ENCODE measurements around the gene SCLT1. TPM values are rescaled to one million over a fixed set of nuclear protein-coding genes. Genes with fewer than 3 reads are reported as not detected.

SCLT1 gene
- total RNA-seq, 2 donors from 2014 or later: 9.5 to 14.0 TPM

- DNase-seq (ENCODE audit: low spot score): no peak
- Histone ChIP-seq H3K4me3 (no peak overlapping the region), H3K27ac (no peak overlapping the region), H3K27me3 (replicated peaks; ENCODE audit: insufficient read depth) (no peaks in the 10 kb centered on the region), H3K9me3 (no peaks in the 10 kb centered on the region), H3K4me1 (ENCODE audit: control insufficient read depth in 1 of 2, low read depth in 2 of 2) (no peaks in the 10 kb centered on the region), H3K36me3 (no peaks in the 10 kb centered on the region)
- TF ChIP-seq CTCF (IDR thresholded peaks at IDR 0.05): no peak
- no peak for ATAC-seq (ENCODE audit: insufficient number of reproducible peaks, low FRiP score, low read depth)
These were observed 131.9 kb downstream of the SCLT1 start for GRCh38 chr4:128961405-128961804.

- Histone ChIP-seq H3K27me3 (replicated peaks; ENCODE audit: insufficient read depth) (no peaks in the 10 kb centered on the region), H3K27ac (no peak overlapping the region), H3K9me3 (no peaks in the 10 kb centered on the region), H3K4me3 (no peak overlapping the region), H3K36me3 (no peaks in the 10 kb centered on the region), H3K4me1 (ENCODE audit: control insufficient read depth in 1 of 2, low read depth in 2 of 2) (no peaks in the 10 kb centered on the region)
- ATAC-seq (ENCODE audit: insufficient number of reproducible peaks, low FRiP score, low read depth): no peak
- DNase-seq (ENCODE audit: low spot score): no peak
- TF ChIP-seq CTCF (IDR thresholded peaks at IDR 0.05): no peak
These were observed 135.1 kb downstream of the SCLT1 start for GRCh38 chr4:128958194-128958593.

GRCh38 chr4:128957459-128957858 lies 135.9 kb downstream of the SCLT1 start:
- no peak for TF ChIP-seq CTCF (IDR thresholded peaks at IDR 0.05)
- no peak overlapping the region for H3K4me3 ChIP-seq

GRCh38 chr4:128955751-128956150 lies 137.6 kb downstream of the SCLT1 start:
- no peak for TF ChIP-seq CTCF (IDR thresholded peaks at IDR 0.05)
- no peak overlapping the region for H3K27ac ChIP-seq
- no peaks in the 10 kb centered on the region for H3K27me3 ChIP-seq (replicated peaks; ENCODE audit: insufficient read depth)
- H3K9me3 ChIP-seq: no peaks in the 10 kb centered on the region
- no peak overlapping the region for H3K4me3 ChIP-seq
- DNase-seq (ENCODE audit: low spot score) (no peak), ATAC-seq (ENCODE audit: insufficient number of reproducible peaks, low FRiP score, low read depth) (no peak)
- peaks cover 5 to 7% of the 10 kb centered on the region in 2 donors for H3K4me1 ChIP-seq (ENCODE audit: control insufficient read depth in 1 of 2, low read depth in 2 of 2)
- no peaks in the 10 kb centered on the region for H3K36me3 ChIP-seq

More at GRCh38 chr4:128957459-128957858, 135.9 kb downstream of the SCLT1 start:
- H3K4me1 ChIP-seq (ENCODE audit: control insufficient read depth in 1 of 2, low read depth in 2 of 2): no peaks in the 10 kb centered on the region
- no peaks in the 10 kb centered on the region for H3K36me3 ChIP-seq
- ATAC-seq (ENCODE audit: insufficient number of reproducible peaks, low FRiP score, low read depth) (no peak), DNase-seq (ENCODE audit: low spot score) (no peak)
- H3K9me3 ChIP-seq: no peaks in the 10 kb centered on the region
- H3K27me3 ChIP-seq (replicated peaks; ENCODE audit: insufficient read depth): no peaks in the 10 kb centered on the region
- no peak overlapping the region for H3K27ac ChIP-seq

GRCh38 chr4:128954941-128955340 lies 138.4 kb downstream of the SCLT1 start:
- Histone ChIP-seq H3K36me3 (no peaks in the 10 kb centered on the region), H3K27me3 (replicated peaks; ENCODE audit: insufficient read depth) (no peaks in the 10 kb centered on the region), H3K4me3 (no peak overlapping the region), H3K9me3 (no peaks in the 10 kb centered on the region), H3K4me1 (ENCODE audit: control insufficient read depth in 1 of 2, low read depth in 2 of 2) (peaks cover 5 to 7% of the 10 kb centered on the region in 2 donors), H3K27ac (no peak overlapping the region)
- ATAC-seq (ENCODE audit: insufficient number of reproducible peaks, low FRiP score, low read depth): no peak
- DNase-seq (ENCODE audit: low spot score): no peak
- TF ChIP-seq CTCF (IDR thresholded peaks at IDR 0.05): no peak
